NB4 (cell line): ENCODE data around the gene OR4N5.

Experiments
- POLR2A ChIP-seq: IDR thresholded peaks from 2 replicates; pipeline ENCODE4 v1.6.1; 2011; ENCODE audit warnings: mild to moderate bottlenecking; ENCODE audit not compliant: insufficient read length; ENCODE audit errors: extremely low read depth
- TF ChIP-seq, protein P1 (sequence below): IDR thresholded peaks from one replicate; pipeline ENCODE4 v1.5.1; 2012; ENCODE audit warnings: low read depth, low read length

DNA sequence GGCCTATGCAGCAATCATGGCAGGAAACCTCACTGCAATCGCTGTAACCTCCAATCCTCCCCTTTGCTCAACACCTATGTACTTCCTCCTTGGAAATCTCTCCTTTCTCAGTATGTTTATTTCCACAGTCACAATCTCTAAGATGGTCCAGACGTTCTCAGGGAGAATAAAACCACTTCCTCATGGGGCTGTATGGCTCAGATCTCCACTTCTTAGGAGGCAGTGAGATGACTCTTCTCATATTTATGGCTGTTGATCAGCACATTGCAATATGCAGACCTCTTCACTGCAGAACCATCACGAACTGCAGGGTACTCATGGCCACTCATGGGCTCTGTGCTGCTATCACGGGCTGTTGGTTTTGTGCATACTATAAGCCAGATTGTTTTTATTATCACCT, 45.2 kb upstream of the OR4N5 start:
- TF ChIP-seq, protein P1, sequence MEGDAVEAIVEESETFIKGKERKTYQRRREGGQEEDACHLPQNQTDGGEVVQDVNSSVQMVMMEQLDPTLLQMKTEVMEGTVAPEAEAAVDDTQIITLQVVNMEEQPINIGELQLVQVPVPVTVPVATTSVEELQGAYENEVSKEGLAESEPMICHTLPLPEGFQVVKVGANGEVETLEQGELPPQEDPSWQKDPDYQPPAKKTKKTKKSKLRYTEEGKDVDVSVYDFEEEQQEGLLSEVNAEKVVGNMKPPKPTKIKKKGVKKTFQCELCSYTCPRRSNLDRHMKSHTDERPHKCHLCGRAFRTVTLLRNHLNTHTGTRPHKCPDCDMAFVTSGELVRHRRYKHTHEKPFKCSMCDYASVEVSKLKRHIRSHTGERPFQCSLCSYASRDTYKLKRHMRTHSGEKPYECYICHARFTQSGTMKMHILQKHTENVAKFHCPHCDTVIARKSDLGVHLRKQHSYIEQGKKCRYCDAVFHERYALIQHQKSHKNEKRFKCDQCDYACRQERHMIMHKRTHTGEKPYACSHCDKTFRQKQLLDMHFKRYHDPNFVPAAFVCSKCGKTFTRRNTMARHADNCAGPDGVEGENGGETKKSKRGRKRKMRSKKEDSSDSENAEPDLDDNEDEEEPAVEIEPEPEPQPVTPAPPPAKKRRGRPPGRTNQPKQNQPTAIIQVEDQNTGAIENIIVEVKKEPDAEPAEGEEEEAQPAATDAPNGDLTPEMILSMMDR = no peak
- TF ChIP-seq POLR2A = no peak
